ENCODE results near the gene IMPG2. TPM values are rescaled to one million over a fixed set of nuclear protein-coding genes. Genes with fewer than 3 reads are reported as not detected.

Gene IMPG2
- total and polyA plus RNA-seq, 2 donors: 0.16 to 2.3 TPM

- 44% methylated on average over 3 of the region's 3 CpGs for WGBS
- Histone ChIP-seq H3K4me1 (ENCODE audit: insufficient read depth) (no peaks in the 10 kb centered on the region), H3K27ac (ENCODE audit: low read depth) (no peak overlapping the region), H3K36me3 (ENCODE audit: insufficient read depth) (no peaks in the 10 kb centered on the region), H3K4me3 (ENCODE audit: low read depth, low read length) (no peak overlapping the region)
- DNase-seq (ENCODE audit: extremely low spot score): no peak
These were observed 140.7 kb downstream of the IMPG2 start for GRCh38 chr3:101179637-101180036.

GRCh38 chr3:101177577-101177976, 142.8 kb downstream of the IMPG2 start:
- Histone ChIP-seq H3K4me1 (ENCODE audit: insufficient read depth) (no peaks in the 10 kb centered on the region), H3K4me3 (ENCODE audit: low read depth, low read length) (no peak overlapping the region), H3K27ac (ENCODE audit: low read depth) (no peak overlapping the region), H3K36me3 (ENCODE audit: insufficient read depth) (no peaks in the 10 kb centered on the region)
- no peak for DNase-seq (ENCODE audit: extremely low spot score)

Other genes with a start within 250 kb of the IMPG2 start
- 136 TPM for gene SENP7, start 192.6 kb upstream of the IMPG2 start, total RNA-seq
- 13.1 TPM for gene SENP7, start 192.6 kb upstream of the IMPG2 start, polyA plus RNA-seq
- 32.5 TPM for gene TRMT10C, start 241.3 kb upstream of the IMPG2 start, total RNA-seq
- 20.4 TPM for gene TRMT10C, start 241.3 kb upstream of the IMPG2 start, polyA plus RNA-seq